ENCODE data around the gene CCDC83. TPM values are rescaled to one million over a fixed set of nuclear protein-coding genes. Genes with fewer than 3 reads are reported as not detected.

CCDC83 gene
- total RNA-seq, 1 experiment from 2014 or later: not detected

DNA sequence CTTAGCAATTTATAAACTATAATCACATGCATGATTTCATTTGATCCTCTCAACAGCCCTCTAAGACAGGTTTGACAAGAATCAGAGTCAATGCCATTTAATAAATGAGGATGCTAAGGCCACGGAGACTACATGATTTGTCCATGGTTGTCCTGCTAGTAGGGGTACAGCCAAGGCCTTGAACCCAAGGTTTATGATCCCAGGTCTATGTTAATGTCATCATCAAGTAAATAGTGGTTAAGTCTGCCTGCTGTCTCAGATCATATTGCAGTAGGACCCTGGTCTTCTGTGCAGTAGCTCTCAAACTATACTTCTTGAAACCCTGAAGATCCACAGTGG is 26.6 kb upstream of the CCDC83 start:
- Histone ChIP-seq H3K4me3 (ENCODE audit: low read depth, low read length) (no peak overlapping the region), H3K27me3 (replicated peaks; ENCODE audit: control insufficient read depth, insufficient read depth, low read length) (no peaks in the 10 kb centered on the region), H3K36me3 (ENCODE audit: control insufficient read depth, insufficient read depth, low read length) (no peaks in the 10 kb centered on the region), H3K9me3 (no peaks in the 10 kb centered on the region), H3K4me1 (peaks cover 58% of the 10 kb centered on the region)
- TF ChIP-seq, protein P1, sequence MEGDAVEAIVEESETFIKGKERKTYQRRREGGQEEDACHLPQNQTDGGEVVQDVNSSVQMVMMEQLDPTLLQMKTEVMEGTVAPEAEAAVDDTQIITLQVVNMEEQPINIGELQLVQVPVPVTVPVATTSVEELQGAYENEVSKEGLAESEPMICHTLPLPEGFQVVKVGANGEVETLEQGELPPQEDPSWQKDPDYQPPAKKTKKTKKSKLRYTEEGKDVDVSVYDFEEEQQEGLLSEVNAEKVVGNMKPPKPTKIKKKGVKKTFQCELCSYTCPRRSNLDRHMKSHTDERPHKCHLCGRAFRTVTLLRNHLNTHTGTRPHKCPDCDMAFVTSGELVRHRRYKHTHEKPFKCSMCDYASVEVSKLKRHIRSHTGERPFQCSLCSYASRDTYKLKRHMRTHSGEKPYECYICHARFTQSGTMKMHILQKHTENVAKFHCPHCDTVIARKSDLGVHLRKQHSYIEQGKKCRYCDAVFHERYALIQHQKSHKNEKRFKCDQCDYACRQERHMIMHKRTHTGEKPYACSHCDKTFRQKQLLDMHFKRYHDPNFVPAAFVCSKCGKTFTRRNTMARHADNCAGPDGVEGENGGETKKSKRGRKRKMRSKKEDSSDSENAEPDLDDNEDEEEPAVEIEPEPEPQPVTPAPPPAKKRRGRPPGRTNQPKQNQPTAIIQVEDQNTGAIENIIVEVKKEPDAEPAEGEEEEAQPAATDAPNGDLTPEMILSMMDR (IDR thresholded peaks at IDR 0.05; ENCODE audit: insufficient read depth in 1 of 2, low read depth in 1 of 2, low read length in 1 of 2, severe bottlenecking in 1 of 2, unreplicated experiment in 1 of 2): no peak
- DNase-seq: no peak
- ChIA-PET POLR2A (no interaction called here), CTCF (interaction anchor here (3.7 kb wide), 1 partner anchor 19 kb away, joined by 46 read pairs; the partner anchor contains the start of gene SYTL2)
- no peaks in the 10 kb centered on the region for H3K36me3 Mint-ChIP-seq (ENCODE audit: insufficient read depth, unreplicated experiment)
- no peaks in the 10 kb centered on the region for H3K9me3 Mint-ChIP-seq (ENCODE audit: unreplicated experiment)
- intact Hi-C loops (cut with micrococcal nuclease; ENCODE audit: unreplicated experiment): no loop called here
- no peak overlapping the region for H3K4me3 Mint-ChIP-seq (ENCODE audit: unreplicated experiment)
- no peaks in the 10 kb centered on the region for H3K27me3 Mint-ChIP-seq (ENCODE audit: insufficient read depth, unreplicated experiment)
- no TSS peak for BruUV-seq (replicated peaks)
- H3K27ac Mint-ChIP-seq (ENCODE audit: unreplicated experiment): no peak overlapping the region
- H3K4me1 Mint-ChIP-seq (ENCODE audit: low read depth, unreplicated experiment): peaks cover 46% of the 10 kb centered on the region

DNA sequence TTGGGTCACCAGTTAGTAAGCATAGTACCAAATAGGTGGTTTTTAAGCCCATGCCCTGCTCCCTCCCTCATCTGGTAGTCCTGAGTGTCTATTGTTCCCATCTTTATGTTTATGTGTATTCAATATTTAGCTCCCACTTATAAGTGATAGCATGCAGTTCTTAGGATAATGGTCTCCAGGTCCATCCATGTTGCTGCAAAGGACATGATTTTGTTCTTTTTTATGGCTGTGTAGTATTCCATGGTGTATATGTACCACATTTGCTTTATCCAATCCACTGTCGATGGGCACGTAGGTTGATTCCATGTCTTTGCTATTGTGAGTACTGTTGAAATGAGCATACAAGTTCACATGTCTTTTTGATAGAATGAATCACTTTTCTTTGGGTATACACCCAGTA is 26.0 kb upstream of the CCDC83 start:
- Mint-ChIP-seq H3K27ac (ENCODE audit: unreplicated experiment) (no peak overlapping the region), H3K27me3 (ENCODE audit: insufficient read depth, unreplicated experiment) (no peaks in the 10 kb centered on the region), H3K4me1 (ENCODE audit: low read depth, unreplicated experiment) (peaks cover 46% of the 10 kb centered on the region), H3K36me3 (ENCODE audit: insufficient read depth, unreplicated experiment) (no peaks in the 10 kb centered on the region), H3K9me3 (ENCODE audit: unreplicated experiment) (no peaks in the 10 kb centered on the region), H3K4me3 (ENCODE audit: unreplicated experiment) (no peak overlapping the region)
- TF ChIP-seq, protein P1 (IDR thresholded peaks at IDR 0.05; ENCODE audit: insufficient read depth in 1 of 2, low read depth in 1 of 2, low read length in 1 of 2, severe bottlenecking in 1 of 2, unreplicated experiment in 1 of 2): no peak
- DNase-seq: no peak
- BruUV-seq (replicated peaks): no TSS peak
- Histone ChIP-seq H3K27me3 (replicated peaks; ENCODE audit: control insufficient read depth, insufficient read depth, low read length) (no peaks in the 10 kb centered on the region), H3K4me3 (ENCODE audit: low read depth, low read length) (no peak overlapping the region), H3K36me3 (ENCODE audit: control insufficient read depth, insufficient read depth, low read length) (no peaks in the 10 kb centered on the region), H3K9me3 (no peaks in the 10 kb centered on the region), H3K4me1 (peaks cover 58% of the 10 kb centered on the region)
- ChIA-PET CTCF (no interaction called here), POLR2A (no interaction called here)
- intact Hi-C loops (cut with micrococcal nuclease; ENCODE audit: unreplicated experiment): no loop called here

DNA sequence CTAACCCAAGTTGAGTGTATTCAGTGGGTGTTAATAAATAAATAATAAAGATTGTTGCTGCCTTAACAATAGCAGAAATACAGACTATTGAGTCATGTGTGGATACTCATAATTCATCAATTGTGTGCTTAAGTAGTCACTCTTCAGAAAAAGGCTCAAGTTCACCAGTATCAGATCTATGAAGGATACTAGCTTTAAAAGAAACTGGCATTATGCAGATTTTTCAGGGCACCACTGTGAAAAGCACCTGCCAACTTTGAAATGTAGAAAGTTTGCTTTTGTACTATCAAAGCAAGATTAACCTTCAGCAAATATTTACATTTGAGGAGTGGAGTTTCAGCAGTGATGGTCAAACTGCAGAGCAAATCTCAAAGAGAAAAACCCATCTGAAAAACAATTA is 24.1 kb upstream of the CCDC83 start:
- no peak overlapping the region for H3K4me3 Mint-ChIP-seq (ENCODE audit: unreplicated experiment)
- H3K36me3 Mint-ChIP-seq (ENCODE audit: insufficient read depth, unreplicated experiment): no peaks in the 10 kb centered on the region
- Histone ChIP-seq H3K4me3 (ENCODE audit: low read depth, low read length) (no peak overlapping the region), H3K27me3 (replicated peaks; ENCODE audit: control insufficient read depth, insufficient read depth, low read length) (no peaks in the 10 kb centered on the region), H3K4me1 (peaks cover 51% of the 10 kb centered on the region), H3K9me3 (no peaks in the 10 kb centered on the region), H3K36me3 (ENCODE audit: control insufficient read depth, insufficient read depth, low read length) (no peaks in the 10 kb centered on the region)
- POLR2A ChIA-PET: no interaction called here
- no TSS peak for BruUV-seq (replicated peaks)
- TF ChIP-seq, protein P1 (IDR thresholded peaks at IDR 0.05; ENCODE audit: insufficient read depth in 1 of 2, low read depth in 1 of 2, low read length in 1 of 2, severe bottlenecking in 1 of 2, unreplicated experiment in 1 of 2): no peak
- CTCF ChIA-PET: interaction anchor here (0.9 kb wide), 1 partner anchor 24 kb away, joined by 3 read pairs; the partner anchor contains the start of gene CCDC83
- no peaks in the 10 kb centered on the region for H3K27me3 Mint-ChIP-seq (ENCODE audit: insufficient read depth, unreplicated experiment)
- intact Hi-C loops (cut with micrococcal nuclease; ENCODE audit: unreplicated experiment): loop anchor here (2.0 kb wide), 1 partner anchor 14 kb away; no protein-coding TSS in a partner anchor
- H3K9me3 Mint-ChIP-seq (ENCODE audit: unreplicated experiment): peaks cover 6% of the 10 kb centered on the region
- no peak for DNase-seq
- no peak overlapping the region for H3K27ac Mint-ChIP-seq (ENCODE audit: unreplicated experiment)
- peaks cover 36% of the 10 kb centered on the region for H3K4me1 Mint-ChIP-seq (ENCODE audit: low read depth, unreplicated experiment)

All from Caco-2 (cell line).